GM12878 (cell line): ENCODE data around the gene WBP1L.

Experiments used
- BCL11A ChIP-seq: IDR thresholded peaks from 2 replicates; pipeline ENCODE4 v1.6.1; 2011; ENCODE audit warnings: low read depth, low read length
- CTCF ChIP-seq, 3 experiments: IDR thresholded peaks in 2 of 3; conservative IDR thresholded peaks in 1 of 3; 2 replicates each; pipeline ENCODE4 v1.5.1; 2011; ENCODE audit warnings: low read depth in 3 of 3, low read length in 3 of 3, mild to moderate bottlenecking in 3 of 3, control low read depth in 2 of 3, moderate library complexity in 2 of 3, inconsistent platforms in 1 of 3, mixed read lengths in 1 of 3; ENCODE audit not compliant: control insufficient read depth in 2 of 3, insufficient read depth in 1 of 3; ENCODE audit errors: extremely low read depth in 1 of 3
- EP300 ChIP-seq, 2 experiments: fragments of 150-350 bp in 1 of 2; IDR thresholded peaks; 2 replicates each; pipeline ENCODE4 v1.6.1; 2011 to 2012; ENCODE audit warnings: low read depth in 2 of 2, low read length in 2 of 2, borderline replicate concordance in 1 of 2, improper control_type of control experiment in 1 of 2, inconsistent platforms in 1 of 2; ENCODE audit not compliant: control insufficient read depth in 1 of 2
- EZH2 ChIP-seq: IDR thresholded peaks from 2 replicates; pipeline ENCODE4 v1.6.1; 2012; ENCODE audit warnings: low read depth, mild to moderate bottlenecking, control low read depth, inconsistent platforms, low read length, borderline replicate concordance; ENCODE audit not compliant: control insufficient read depth
- JUND ChIP-seq: IDR thresholded peaks from 2 replicates; pipeline ENCODE4 v1.6.1; 2012; ENCODE audit warnings: low read depth, mild to moderate bottlenecking, low read length, improper control_type of control experiment, moderate library complexity
- KDM1A ChIP-seq: fragments of 200-600 bp; sonication (generic); IDR thresholded peaks from 2 replicates; pipeline ENCODE4 v1.6.1; 2016; ENCODE audit warnings: borderline replicate concordance
- NFYA ChIP-seq: IDR thresholded peaks from 2 replicates; pipeline ENCODE4 v1.6.1; 2011; ENCODE audit warnings: low read depth, mild to moderate bottlenecking, low read length, improper control_type of control experiment, borderline replicate concordance
- NKRF ChIP-seq: fragments of 450-650 bp; conservative IDR thresholded peaks from 2 replicates; pipeline ENCODE4 v1.6.1; 2017; ENCODE audit warnings: mild to moderate bottlenecking, moderate library complexity
- SMC3 ChIP-seq: IDR thresholded peaks from 2 replicates; pipeline ENCODE4 v1.6.1; 2011; ENCODE audit warnings: low read length, improper control_type of control experiment, borderline replicate concordance

GRCh38 chr10:102835007-102835482 is 91.3 kb downstream of the WBP1L start:
- TF ChIP-seq JUND (no peak), SMC3 (peak; percentile 88), EP300 (IDR thresholded peaks at IDR 0.05; ENCODE audit: borderline replicate concordance in 1 of 2, control insufficient read depth in 1 of 2, low read depth in 2 of 2, low read length in 2 of 2) (no peak), KDM1A (no peak), CTCF (IDR thresholded peaks at IDR 0.05 in 2 of 3, conservative IDR thresholded peaks at IDR 0.05 in 1 of 3; ENCODE audit: control insufficient read depth in 2 of 3, extremely low read depth in 1 of 3, insufficient read depth in 1 of 3, low read depth in 3 of 3, low read length in 3 of 3) (peak; percentile 81 to 94 (median 89)), NKRF (no peak), BCL11A (no peak), NFYA (no peak), EZH2 (no peak)
